ENCODE measurements around the gene ANXA10.

DNA sequence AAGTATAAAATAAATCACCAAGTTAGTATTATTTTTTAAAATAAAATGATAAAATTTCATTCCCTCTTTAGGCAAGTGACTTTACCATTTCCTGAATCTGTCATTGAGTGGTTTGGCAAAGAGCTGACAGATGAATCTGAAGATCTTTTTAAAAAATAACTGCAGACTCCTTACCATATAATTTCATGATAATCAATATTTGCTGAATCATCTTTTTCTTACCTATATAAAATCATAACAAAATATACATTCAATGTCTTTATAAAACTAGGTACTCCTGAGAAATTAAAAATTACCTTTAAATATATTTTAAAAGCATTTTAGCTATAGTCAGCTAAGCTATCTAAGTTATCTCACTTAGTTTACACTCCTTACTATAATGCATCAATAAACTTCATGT lies 17.2 kb downstream of the ANXA10 start:
- TF ChIP-seq EZH2phosphoT487 (IDR thresholded peaks at IDR 0.05; ENCODE audit: insufficient read depth, low read depth) (no peak), EZH2 (IDR thresholded peaks at IDR 0.05; ENCODE audit: insufficient read depth, poor library complexity, severe bottlenecking) (no peak)
